Activated T-helper 17 cell treated with anti-CD3 and anti-CD28 coated beads, Interleukin-2, amount 50 U/mL, for 72 hours (primary cell): ENCODE data around the gene FARP1. TPM values are rescaled to one million over a fixed set of nuclear protein-coding genes. Genes with fewer than 3 reads are reported as not detected.

Experiments
- ATAC-seq: fragments of 150-1000 bp; cut with Tn5 transposase; replicated peaks from 2 replicates; pipeline ENCODE4 v1.10.0; 2021; ENCODE audit warnings: mild to moderate bottlenecking, moderate library complexity
- H3K27ac Mint-ChIP-seq: one replicate; pipeline ENCODE4 v1.8.0; 2022; ENCODE audit warnings: mixed read lengths
- H3K27me3 Mint-ChIP-seq: one replicate; pipeline ENCODE4 v1.8.0; 2022; ENCODE audit warnings: mixed read lengths
- H3K36me3 Mint-ChIP-seq: one replicate; pipeline ENCODE4 v1.8.0; 2022; ENCODE audit warnings: low read depth, mild to moderate bottlenecking, mixed read lengths
- H3K4me1 Mint-ChIP-seq: one replicate; pipeline ENCODE4 v1.8.0; 2022; ENCODE audit warnings: mixed read lengths
- H3K4me3 Mint-ChIP-seq: one replicate; pipeline ENCODE4 v1.8.0; 2022; ENCODE audit warnings: mild to moderate bottlenecking, mixed read lengths
- H3K9me3 Mint-ChIP-seq: one replicate; pipeline ENCODE4 v1.8.0; 2022; ENCODE audit warnings: mixed read lengths
- total RNA-seq, 2 donors: library from RNA; stranded (reverse); gene quantifications; one replicate each; pipeline ENCODE4 v1.2.3, GENCODE V29; 2022

FARP1 gene, protein sequence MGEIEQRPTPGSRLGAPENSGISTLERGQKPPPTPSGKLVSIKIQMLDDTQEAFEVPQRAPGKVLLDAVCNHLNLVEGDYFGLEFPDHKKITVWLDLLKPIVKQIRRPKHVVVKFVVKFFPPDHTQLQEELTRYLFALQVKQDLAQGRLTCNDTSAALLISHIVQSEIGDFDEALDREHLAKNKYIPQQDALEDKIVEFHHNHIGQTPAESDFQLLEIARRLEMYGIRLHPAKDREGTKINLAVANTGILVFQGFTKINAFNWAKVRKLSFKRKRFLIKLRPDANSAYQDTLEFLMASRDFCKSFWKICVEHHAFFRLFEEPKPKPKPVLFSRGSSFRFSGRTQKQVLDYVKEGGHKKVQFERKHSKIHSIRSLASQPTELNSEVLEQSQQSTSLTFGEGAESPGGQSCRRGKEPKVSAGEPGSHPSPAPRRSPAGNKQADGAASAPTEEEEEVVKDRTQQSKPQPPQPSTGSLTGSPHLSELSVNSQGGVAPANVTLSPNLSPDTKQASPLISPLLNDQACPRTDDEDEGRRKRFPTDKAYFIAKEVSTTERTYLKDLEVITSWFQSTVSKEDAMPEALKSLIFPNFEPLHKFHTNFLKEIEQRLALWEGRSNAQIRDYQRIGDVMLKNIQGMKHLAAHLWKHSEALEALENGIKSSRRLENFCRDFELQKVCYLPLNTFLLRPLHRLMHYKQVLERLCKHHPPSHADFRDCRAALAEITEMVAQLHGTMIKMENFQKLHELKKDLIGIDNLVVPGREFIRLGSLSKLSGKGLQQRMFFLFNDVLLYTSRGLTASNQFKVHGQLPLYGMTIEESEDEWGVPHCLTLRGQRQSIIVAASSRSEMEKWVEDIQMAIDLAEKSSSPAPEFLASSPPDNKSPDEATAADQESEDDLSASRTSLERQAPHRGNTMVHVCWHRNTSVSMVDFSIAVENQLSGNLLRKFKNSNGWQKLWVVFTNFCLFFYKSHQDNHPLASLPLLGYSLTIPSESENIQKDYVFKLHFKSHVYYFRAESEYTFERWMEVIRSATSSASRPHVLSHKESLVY
- total RNA-seq = 1 to 10 TPM; 1.1 to 1.7 TPM

DNA sequence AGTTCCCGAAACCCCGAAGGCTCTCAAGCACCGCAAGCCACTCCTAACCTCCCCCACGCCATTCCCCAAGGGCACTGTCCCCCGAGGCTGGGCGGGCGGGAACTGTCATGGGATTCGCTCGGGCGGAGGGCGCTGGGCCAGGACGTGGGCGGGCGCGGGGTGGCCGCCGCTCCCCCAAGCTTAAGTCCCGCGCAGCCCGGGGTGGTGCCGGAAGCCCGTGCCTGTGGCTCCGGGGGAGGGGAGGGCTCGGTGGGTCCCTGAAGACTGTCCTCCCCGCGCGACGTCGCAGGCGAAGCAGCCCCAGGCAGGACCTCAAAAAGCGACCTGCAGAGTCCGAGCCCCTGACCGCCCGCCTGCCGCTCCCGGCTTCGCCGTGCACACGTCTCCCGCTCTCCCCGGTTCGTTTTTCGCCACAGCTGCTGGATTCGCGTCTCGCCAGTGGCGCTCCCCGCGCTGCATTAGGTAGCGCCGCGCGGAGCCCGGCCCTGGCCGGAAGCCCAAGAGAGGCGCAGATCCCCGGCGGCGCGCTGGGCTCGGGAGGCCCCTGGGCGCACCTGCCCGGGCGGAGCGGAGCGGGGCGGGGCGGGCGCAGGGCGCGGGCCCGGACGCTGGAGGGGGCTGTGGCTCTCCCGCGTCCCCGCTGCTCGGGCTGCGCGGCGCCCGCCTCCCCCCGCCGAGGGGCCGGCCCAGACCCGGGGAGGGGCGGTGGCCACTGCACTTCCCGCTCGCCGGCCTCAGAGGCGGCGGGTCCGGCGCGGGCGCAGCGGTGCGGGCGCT is at the start of gene FARP1:
TSS of gene FARP1 (plus strand) at position 715 of the 777 bp plus-strand sequence. CDS start 70,149 bp downstream, outside the sequence.
- Mint-ChIP-seq H3K27me3 (peaks cover 51% of the 10 kb centered on the region), H3K4me3 (peak within 1 kb of the TSS; percentile 59), H3K36me3 (no peaks in the 10 kb centered on the region), H3K27ac (no peak within 1 kb of the TSS), H3K4me1 (no peaks in the 10 kb centered on the region), H3K9me3 (no peaks in the 10 kb centered on the region)
- peak; percentile 81 for ATAC-seq

DNA sequence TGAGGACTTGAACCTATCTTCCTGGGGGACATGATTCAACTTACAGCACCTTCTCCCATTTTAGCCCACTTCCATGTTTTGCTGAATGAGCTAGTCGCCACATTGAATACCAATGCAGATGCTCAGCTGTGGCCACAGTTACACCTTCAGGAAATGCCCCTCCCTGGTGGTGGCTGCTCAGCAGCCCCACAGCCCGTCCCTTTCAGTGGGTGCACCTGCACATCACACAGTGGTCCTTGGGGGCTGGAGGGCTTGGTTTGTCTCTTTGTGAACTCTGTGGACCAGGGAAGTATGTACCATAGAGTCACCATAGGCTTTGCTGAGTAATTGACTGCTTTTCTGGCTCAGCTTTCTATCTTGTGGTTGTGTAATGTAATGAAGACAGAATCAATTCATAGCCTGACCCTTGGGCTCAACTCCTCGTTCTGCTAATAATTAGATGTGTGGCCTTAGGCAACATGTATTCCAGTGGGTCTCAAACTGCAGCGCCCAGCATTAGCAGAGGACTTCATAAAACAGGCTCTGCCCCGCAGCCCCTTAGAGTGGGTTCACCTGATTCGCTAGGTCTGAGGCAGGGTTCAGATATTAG is 48.1 kb upstream of the FARP1 start:
- no peak overlapping the region for H3K27ac Mint-ChIP-seq
- no peak for ATAC-seq
- peaks cover 15% of the 10 kb centered on the region for H3K27me3 Mint-ChIP-seq
- H3K4me3 Mint-ChIP-seq = no peak overlapping the region
- no peaks in the 10 kb centered on the region for H3K4me1 Mint-ChIP-seq
- no peaks in the 10 kb centered on the region for H3K36me3 Mint-ChIP-seq
- H3K9me3 Mint-ChIP-seq = no peaks in the 10 kb centered on the region

DNA sequence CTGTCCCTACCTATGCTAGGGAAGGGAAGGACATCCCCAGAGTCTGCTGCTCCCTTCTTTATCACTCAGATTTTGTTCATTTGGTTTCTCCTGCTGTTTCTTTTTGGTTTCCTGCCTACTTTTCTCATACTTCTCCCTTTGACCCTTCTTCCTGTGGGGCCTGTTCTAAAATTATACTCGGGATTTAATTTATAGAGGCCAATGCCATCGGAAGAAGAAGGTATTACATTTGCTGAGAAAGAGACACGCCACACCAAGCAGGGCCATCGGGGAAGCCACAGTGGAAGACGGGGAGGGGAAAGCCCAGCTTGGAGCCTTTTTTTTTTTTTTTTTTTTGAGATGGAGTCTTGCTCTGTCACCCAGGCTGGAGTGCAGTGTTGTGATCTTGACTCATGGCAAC is 46.8 kb upstream of the FARP1 start:
- H3K9me3 Mint-ChIP-seq = no peaks in the 10 kb centered on the region
- no peaks in the 10 kb centered on the region for H3K36me3 Mint-ChIP-seq
- H3K27me3 Mint-ChIP-seq = peaks cover 15% of the 10 kb centered on the region
- no peaks in the 10 kb centered on the region for H3K4me1 Mint-ChIP-seq
- no peak overlapping the region for H3K27ac Mint-ChIP-seq
- no peak overlapping the region for H3K4me3 Mint-ChIP-seq
- ATAC-seq = no peak

DNA sequence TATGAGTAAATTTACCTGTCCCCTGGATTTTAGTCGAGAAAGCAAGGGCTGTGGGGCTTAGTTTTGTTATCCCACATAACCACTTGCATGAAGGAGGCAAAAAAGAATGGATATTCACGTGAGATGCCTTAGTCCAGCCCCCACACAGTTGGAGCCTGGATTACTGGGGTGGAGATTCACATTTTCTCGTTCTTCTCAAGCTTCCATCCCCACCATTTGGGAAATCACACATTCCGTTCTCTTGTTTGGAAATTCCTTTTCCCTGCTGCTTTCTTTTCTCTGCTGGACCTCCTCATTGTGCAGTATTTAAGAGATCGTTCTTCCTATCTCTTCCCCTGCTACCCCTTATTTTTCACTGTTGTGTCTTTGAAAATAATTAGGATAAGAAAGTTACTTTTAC is 45.1 kb upstream of the FARP1 start:
- Mint-ChIP-seq H3K4me3 (no peak overlapping the region), H3K27me3 (peaks cover 15% of the 10 kb centered on the region), H3K36me3 (no peaks in the 10 kb centered on the region), H3K27ac (no peak overlapping the region), H3K4me1 (no peaks in the 10 kb centered on the region), H3K9me3 (no peaks in the 10 kb centered on the region)
- ATAC-seq = no peak

DNA sequence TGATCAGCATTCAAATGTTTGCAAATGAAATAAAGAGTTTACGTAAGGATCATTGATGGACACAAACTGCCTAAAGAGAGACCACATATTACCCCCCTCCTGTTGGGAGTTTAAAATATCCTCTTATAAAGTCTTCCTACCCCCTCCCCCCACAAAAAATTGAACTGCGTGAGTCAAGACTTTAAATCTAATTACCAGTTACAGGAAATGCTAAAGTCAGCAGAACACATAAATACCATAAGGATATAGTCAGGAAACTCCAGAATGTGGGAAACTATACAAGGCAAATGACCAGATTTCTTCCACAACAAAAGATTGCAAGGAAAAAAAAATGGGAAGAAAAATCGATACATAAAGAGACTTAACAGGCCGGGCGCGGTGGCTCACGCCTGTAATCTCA is 44.4 kb upstream of the FARP1 start:
- H3K27ac Mint-ChIP-seq = no peak overlapping the region
- H3K27me3 Mint-ChIP-seq = peaks cover 15% of the 10 kb centered on the region
- no peaks in the 10 kb centered on the region for H3K9me3 Mint-ChIP-seq
- no peak for ATAC-seq
- no peak overlapping the region for H3K4me3 Mint-ChIP-seq
- H3K36me3 Mint-ChIP-seq = no peaks in the 10 kb centered on the region
- no peaks in the 10 kb centered on the region for H3K4me1 Mint-ChIP-seq

DNA sequence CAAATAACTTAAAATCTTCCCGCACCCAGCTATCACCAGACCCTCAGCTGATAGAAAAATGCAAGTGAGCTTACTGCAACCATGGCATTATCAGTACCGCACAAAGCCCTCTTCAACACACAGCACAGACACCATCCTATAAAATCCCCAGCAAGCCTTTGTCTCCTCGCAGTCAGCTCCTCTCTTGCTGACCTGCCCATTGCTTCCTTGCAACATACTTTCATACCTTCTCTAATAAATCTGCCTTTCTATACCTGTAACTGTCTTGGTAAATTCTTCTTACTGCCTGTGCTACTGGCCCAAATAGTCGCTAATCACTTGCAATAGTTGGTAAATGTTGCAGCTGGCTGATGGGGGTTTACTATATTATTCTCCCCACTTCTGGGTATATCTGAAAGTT is 43.3 kb upstream of the FARP1 start:
- Mint-ChIP-seq H3K4me3 (no peak overlapping the region), H3K4me1 (no peaks in the 10 kb centered on the region)

DNA sequence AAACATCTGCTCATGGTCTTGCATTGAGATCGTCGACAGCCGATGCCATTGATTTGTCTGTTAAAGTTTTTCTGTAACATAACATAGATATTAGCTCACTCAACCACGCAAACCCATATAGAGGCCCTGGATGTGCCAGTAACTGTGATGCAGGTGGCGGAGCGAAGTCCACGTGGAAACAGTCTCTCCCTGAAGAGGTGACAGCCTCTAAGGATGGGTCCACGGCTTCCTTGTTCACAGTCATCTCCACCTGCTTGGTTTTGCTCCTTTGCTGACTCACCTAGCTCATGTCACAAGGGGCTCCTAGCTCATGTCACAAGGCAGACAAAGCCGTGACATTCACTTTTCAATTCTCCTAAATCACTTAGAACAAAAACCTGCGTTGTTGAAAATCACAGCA is 42.4 kb upstream of the FARP1 start:
- no peak for ATAC-seq
- peaks cover 11% of the 10 kb centered on the region for H3K27me3 Mint-ChIP-seq
- H3K9me3 Mint-ChIP-seq = no peaks in the 10 kb centered on the region
- H3K27ac Mint-ChIP-seq = no peak overlapping the region
- H3K4me1 Mint-ChIP-seq = no peaks in the 10 kb centered on the region
- H3K4me3 Mint-ChIP-seq = no peak overlapping the region
- H3K36me3 Mint-ChIP-seq = no peaks in the 10 kb centered on the region

More for the DNA sequence above, 43.3 kb upstream of the FARP1 start:
- H3K36me3 Mint-ChIP-seq = no peaks in the 10 kb centered on the region
- peaks cover 15% of the 10 kb centered on the region for H3K27me3 Mint-ChIP-seq
- no peak for ATAC-seq
- no peaks in the 10 kb centered on the region for H3K9me3 Mint-ChIP-seq
- no peak overlapping the region for H3K27ac Mint-ChIP-seq

DNA sequence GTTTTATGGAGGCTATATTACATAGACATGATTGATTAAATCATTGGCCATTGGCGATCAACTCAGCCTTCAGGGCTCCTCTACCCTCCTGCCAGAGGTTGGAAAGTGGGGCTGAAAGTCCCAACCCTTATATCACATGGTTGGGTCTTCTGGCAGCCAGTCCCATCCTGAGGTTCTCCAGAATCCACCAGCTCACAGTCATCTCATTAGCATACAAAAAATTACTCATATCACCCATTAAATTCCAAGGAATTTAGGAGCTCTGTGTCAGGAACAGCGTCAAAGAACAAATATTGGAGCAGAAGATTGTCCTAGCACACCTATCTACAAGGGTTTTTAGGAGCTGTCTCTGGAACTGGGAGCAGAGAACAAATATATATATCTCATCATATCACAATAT is 39.4 kb upstream of the FARP1 start:
- no peaks in the 10 kb centered on the region for H3K4me1 Mint-ChIP-seq
- H3K4me3 Mint-ChIP-seq = no peak overlapping the region
- no peak for ATAC-seq
- H3K27me3 Mint-ChIP-seq = peaks cover 2% of the 10 kb centered on the region
- H3K27ac Mint-ChIP-seq = no peak overlapping the region
- H3K9me3 Mint-ChIP-seq = no peaks in the 10 kb centered on the region
- H3K36me3 Mint-ChIP-seq = no peaks in the 10 kb centered on the region

DNA sequence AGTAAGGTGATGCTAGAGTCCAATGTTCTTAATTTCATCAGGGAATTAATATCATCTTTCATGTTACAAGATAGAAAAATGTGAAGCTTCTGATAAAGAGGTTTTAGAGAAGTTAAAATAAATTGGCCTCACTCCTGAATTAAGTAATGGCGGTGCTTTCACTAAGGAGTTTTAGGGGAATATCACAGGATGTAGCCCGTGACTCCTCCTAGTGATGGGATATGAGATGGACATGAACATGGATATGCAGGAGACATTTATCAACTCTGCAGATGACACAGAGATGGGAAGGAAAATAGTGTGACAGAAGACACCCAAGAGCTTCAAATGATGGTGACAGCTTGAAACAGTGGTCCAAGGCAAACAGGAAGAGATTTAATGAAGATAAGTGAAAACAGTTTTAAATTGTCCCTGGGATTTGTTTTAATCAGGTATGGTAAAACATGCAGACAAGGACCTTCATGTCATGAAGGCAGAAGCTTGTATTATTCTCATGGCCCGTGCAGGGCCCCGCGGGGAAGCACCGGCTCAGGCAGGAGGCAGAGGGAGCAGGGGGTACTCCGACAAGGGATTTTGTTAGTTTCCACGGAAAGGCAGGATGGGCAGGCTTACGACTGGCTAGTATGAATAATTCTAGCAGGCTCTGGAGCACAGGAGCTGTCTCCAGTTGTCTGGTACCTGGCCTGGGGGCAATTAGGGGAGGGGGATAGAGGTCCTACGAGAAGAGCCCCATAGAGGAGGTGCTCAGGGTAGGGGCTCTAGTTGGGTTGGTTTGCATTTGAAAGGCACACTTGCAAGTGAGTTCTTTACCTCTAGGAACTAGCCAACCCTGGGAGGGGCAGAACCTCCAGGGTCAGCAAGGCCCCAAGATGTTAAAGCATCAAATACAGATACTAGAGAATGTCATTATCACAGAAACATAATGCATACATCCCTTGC is 38.7 kb upstream of the FARP1 start:
- H3K27ac Mint-ChIP-seq = no peak overlapping the region
- no peaks in the 10 kb centered on the region for H3K4me1 Mint-ChIP-seq
- H3K9me3 Mint-ChIP-seq = no peaks in the 10 kb centered on the region
- ATAC-seq = no peak
- H3K36me3 Mint-ChIP-seq = no peaks in the 10 kb centered on the region
- H3K27me3 Mint-ChIP-seq = no peaks in the 10 kb centered on the region
- no peak overlapping the region for H3K4me3 Mint-ChIP-seq

DNA sequence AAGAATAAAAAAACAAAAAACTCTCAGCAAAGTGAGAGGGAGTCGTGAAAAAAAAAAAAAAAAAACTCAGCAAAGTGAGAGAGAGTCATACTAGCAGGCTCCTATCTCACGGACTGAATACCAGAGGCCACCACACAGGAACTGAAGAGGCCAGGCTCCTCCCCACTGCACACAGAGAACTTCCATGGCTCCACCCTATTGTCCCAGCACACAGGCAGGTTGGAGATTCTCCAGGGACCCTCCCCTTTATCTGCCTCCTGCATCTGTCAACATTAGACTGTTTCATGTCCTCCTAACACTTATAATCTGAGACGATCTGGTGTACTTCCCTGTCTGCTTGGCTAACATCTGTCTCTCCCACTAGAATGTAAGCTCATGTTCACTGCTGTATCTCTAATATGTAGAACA is 37.0 kb upstream of the FARP1 start:
- Mint-ChIP-seq H3K27me3 (no peaks in the 10 kb centered on the region), H3K27ac (no peak overlapping the region), H3K36me3 (no peaks in the 10 kb centered on the region), H3K4me3 (no peak overlapping the region), H3K9me3 (no peaks in the 10 kb centered on the region), H3K4me1 (no peaks in the 10 kb centered on the region)
- ATAC-seq = no peak

DNA sequence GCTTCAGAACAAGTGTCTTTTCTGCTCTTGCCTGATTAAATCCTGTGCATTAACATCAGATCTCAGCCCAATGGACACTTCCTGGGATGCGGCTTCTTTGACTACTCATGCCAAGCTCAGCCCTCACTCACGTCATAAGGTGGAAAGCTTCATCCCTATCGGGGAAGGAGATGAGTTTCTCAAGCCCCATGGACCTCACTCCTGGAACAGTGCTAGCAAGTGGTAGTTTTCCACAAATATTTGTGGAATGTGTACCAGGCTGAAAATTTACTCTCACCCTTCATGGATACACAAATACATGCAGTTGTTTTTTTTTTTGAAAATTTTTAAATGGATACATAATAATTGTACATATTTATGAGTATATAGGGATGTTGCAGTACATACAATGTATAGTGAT is 34.6 kb upstream of the FARP1 start:
- Mint-ChIP-seq H3K4me1 (no peaks in the 10 kb centered on the region), H3K36me3 (no peaks in the 10 kb centered on the region), H3K27me3 (no peaks in the 10 kb centered on the region), H3K27ac (no peak overlapping the region), H3K9me3 (no peaks in the 10 kb centered on the region), H3K4me3 (no peak overlapping the region)
- no peak for ATAC-seq

DNA sequence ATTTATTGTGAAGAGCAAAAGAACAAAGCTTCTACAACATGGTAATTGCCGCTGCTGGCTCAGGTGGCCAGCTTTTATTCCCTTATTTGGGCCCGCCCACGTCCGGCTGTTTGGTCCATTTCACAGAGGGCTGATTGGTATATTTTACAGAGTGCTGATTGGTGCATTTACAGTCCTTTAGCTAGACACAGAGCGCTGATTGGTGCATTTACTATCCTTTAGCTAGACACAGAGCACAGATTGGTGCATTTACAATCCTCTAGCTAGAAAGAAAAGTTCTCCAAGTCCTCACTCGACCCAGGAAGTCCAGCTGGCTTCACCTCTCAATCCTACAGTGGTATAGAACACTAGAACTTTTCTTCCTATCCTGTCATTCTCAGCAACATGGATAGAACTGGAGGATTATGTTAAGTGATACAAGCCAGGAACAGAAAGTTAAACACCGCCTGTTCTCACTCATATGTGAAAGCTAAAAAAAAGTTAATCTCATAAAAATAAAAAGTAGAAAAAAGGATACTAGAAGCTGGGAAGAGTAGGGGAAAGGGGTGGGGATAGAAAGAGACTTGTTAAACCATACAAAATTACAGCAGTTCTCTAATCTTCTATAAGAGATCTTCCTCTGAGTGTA is 33.6 kb upstream of the FARP1 start:
- no peaks in the 10 kb centered on the region for H3K27me3 Mint-ChIP-seq
- H3K4me1 Mint-ChIP-seq = no peaks in the 10 kb centered on the region
- no peak for ATAC-seq
- H3K27ac Mint-ChIP-seq = no peak overlapping the region
- H3K9me3 Mint-ChIP-seq = no peaks in the 10 kb centered on the region
- no peak overlapping the region for H3K4me3 Mint-ChIP-seq
- H3K36me3 Mint-ChIP-seq = no peaks in the 10 kb centered on the region

DNA sequence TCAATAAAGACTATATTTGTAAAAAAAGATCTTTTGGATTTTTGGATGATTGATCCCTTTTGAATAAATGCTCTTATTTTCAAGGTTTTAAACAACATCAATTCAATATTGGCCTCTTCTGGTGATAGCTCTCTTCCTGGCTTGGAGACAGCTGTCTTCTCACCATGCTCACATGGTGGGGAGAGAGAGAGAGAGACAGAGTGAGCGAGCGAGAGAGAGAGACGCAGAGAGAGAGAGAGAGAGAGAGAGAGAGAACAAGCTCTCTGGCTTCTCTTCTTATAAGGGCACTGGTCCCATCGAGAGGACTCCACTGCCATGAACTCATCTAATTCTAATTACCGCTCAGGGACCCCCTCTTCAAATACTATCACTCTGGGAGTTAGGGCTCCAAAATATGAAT is 32.1 kb upstream of the FARP1 start:
- Mint-ChIP-seq H3K27me3 (no peaks in the 10 kb centered on the region), H3K36me3 (no peaks in the 10 kb centered on the region), H3K4me1 (no peaks in the 10 kb centered on the region), H3K9me3 (no peaks in the 10 kb centered on the region), H3K27ac (no peak overlapping the region), H3K4me3 (no peak overlapping the region)
- ATAC-seq = no peak
